Left lung (tissue), 10 donors: Measurements from ENCODE around the gene GREB1. TPM values are rescaled to one million over a fixed set of nuclear protein-coding genes. Genes with fewer than 3 reads are reported as not detected.

Experiments
- ATAC-seq: fragments of 200-7000 bp; cut with Tn5 transposase; one replicate; pipeline ENCODE4 v1.9.1; 2020; ENCODE audit warnings: moderate library complexity
- DNase-seq, 4 donors: peaks; one replicate each; pipeline ENCODE4 v3.0.0-alpha.2; 2013 to 2020
- H3K27ac ChIP-seq, 2 donors: fragments of 200-600 bp; sonication (generic) in 1 of 2; one replicate each; pipeline versions ENCODE4 v1.5.0 to v1.8.0; 2020 to 2021
- H3K27me3 ChIP-seq, 2 donors: fragments of 200-600 bp; sonication (generic) in 1 of 2; one replicate each; pipeline versions ENCODE4 v1.5.0 to v1.8.0; 2020 to 2021
- H3K36me3 ChIP-seq, 2 donors: fragments of 200-600 bp; sonication (generic) in 1 of 2; one replicate each; pipeline versions ENCODE4 v1.5.0 to v1.8.0; 2020 to 2021
- H3K4me1 ChIP-seq, 2 donors: fragments of 200-600 bp; one replicate each; pipeline ENCODE4 v1.8.0; 2021
- H3K4me3 ChIP-seq, 2 donors: fragments of 200-600 bp; sonication (generic) in 1 of 2; one replicate each; pipeline versions ENCODE4 v1.5.0 to v1.8.0; 2020 to 2021; ENCODE audit warnings: mild to moderate bottlenecking in 1 of 2
- H3K9me3 ChIP-seq, 2 donors: fragments of 200-600 bp; sonication (generic) in 1 of 2; one replicate each; pipeline versions ENCODE4 v1.5.0 to v1.8.0; 2020 to 2021
- intact Hi-C, 2 donors: fragments of 100-400 bp; cut with DNase I; formaldehyde crosslinking; loops; one replicate each; pipeline versions ENCODE4 v1.11.2 to v1.14.2; 2022
- polyA plus RNA-seq, 6 donors: library from polyadenylated mRNA; unstranded; fragments of 120-200 nt; gene quantifications; one replicate each; pipeline ENCODE4 v1.2.1, GENCODE V29; 2013; ENCODE audit not compliant: insufficient read length in 6 of 6
- total RNA-seq, 2 donors: library from RNA; stranded (reverse); fragmentation: NEBNext Ultra II Directional; extraction: Animal tissue kit (Norgen Biotek cat#: 25700); gene quantifications; one replicate each; pipeline ENCODE4 v1.2.1, GENCODE V29; 2021
- TF ChIP-seq, protein P1 (sequence below), 2 donors: fragments of 200-600 bp; sonication (generic) in 1 of 2; IDR thresholded peaks; one replicate each; pipeline versions ENCODE4 v1.5.0 to v1.8.0; 2021; ENCODE audit warnings: antibody characterized with exemption in 2 of 2
- donor health status: DM: no; HTN: yes; CAD: no.
- donor health status: DM: no; HTN: no; CAD: no.

The GREB1 gene
- total and polyA plus RNA-seq, 8 donors, result 1.6 to 19.1 (median 12.7) TPM

DNA sequence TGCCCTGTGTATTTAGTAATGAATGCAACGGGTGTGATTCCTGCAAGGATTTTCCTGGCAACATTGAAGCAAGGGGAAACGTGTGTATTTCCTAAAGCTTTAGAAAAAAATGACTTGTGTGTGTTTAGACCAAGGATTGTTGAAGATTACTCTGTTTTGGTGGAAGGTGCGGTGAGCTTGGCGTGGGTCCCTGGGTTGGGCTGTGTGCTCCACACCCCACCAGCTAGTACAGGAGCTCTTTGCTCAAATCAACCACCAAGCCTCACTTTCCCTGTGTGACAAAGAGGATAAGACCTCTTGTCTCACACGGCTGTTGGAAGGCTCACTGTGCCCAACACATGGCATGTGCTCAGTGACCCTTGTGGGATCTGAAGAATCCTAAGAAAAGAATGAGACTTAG is 21.4 kb upstream of the GREB1 start:
- ATAC-seq (no peak), DNase-seq (no peak)
- TF ChIP-seq, protein P1, sequence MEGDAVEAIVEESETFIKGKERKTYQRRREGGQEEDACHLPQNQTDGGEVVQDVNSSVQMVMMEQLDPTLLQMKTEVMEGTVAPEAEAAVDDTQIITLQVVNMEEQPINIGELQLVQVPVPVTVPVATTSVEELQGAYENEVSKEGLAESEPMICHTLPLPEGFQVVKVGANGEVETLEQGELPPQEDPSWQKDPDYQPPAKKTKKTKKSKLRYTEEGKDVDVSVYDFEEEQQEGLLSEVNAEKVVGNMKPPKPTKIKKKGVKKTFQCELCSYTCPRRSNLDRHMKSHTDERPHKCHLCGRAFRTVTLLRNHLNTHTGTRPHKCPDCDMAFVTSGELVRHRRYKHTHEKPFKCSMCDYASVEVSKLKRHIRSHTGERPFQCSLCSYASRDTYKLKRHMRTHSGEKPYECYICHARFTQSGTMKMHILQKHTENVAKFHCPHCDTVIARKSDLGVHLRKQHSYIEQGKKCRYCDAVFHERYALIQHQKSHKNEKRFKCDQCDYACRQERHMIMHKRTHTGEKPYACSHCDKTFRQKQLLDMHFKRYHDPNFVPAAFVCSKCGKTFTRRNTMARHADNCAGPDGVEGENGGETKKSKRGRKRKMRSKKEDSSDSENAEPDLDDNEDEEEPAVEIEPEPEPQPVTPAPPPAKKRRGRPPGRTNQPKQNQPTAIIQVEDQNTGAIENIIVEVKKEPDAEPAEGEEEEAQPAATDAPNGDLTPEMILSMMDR (IDR thresholded peaks at IDR 0.05), result no peak
- intact Hi-C loops, result no loop called here
- Histone ChIP-seq H3K4me1 (no peaks in the 10 kb centered on the region), H3K27me3 (no peaks in the 10 kb centered on the region), H3K4me3 (no peak overlapping the region), H3K9me3 (no peaks in the 10 kb centered on the region), H3K36me3 (no peaks in the 10 kb centered on the region), H3K27ac (no peak overlapping the region)

DNA sequence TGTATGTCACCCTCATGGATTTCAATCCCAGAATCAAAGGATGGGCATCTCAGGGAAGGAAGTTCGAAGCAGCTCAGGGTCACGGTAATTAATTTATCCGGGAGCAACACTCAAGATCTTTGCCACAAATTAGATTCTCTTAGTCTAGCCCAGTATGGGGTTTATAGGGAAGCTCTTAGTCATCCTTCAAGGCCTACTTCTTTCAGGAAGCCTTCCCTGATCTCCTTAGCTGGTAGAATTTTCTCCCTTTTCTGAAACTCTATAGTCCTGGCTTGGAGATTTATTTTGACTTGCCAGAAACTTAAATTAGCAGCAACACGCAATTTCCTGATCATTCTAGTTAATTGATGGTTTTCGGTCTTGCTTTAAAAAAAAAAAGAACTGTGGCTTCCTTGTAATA is 20.5 kb upstream of the GREB1 start:
- Histone ChIP-seq H3K9me3 (no peaks in the 10 kb centered on the region), H3K27me3 (no peaks in the 10 kb centered on the region), H3K4me3 (no peak overlapping the region), H3K36me3 (no peaks in the 10 kb centered on the region), H3K27ac (no peak overlapping the region), H3K4me1 (no peaks in the 10 kb centered on the region)
- intact Hi-C loops, result no loop called here
- no peak for DNase-seq
- TF ChIP-seq, protein P1 (IDR thresholded peaks at IDR 0.05), result no peak
- no peak for ATAC-seq

DNA sequence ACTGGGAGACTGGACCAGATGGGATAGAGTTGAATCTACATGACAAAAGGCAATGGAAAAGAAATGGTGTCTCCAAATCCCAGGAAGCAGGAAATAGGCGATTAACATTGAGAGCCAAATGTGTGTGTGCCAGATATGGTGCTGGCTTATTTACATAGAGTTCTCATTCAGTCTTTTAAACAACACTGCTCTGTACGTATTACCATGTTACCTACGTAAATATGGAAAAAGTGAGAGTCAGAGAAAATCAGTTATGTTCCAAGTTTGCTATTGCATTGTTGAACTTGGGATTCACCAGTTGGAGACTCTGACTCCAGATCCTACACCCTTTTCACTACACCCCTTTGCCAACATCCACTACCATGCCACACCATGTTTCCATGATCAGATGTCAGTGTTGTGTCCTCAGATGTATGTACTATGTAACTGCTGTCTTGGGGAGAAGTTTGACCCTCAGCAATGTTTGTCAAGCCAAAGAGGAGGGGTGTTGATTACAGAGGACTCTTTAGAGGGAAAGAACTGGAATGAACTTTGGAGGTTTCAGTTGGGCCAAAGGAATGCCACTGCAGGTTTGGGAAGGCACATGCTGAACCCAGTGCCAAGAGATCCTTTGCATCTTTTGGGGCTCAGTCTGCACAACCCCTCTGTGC is 19.6 kb upstream of the GREB1 start:
- DNase-seq, result no peak
- H3K9me3 ChIP-seq, result no peaks in the 10 kb centered on the region
- intact Hi-C loops, result no loop called here
- H3K27ac ChIP-seq, result no peak overlapping the region
- H3K4me3 ChIP-seq, result no peak overlapping the region
- no peaks in the 10 kb centered on the region for H3K36me3 ChIP-seq
- TF ChIP-seq, protein P1 (IDR thresholded peaks at IDR 0.05), result no peak
- no peaks in the 10 kb centered on the region for H3K27me3 ChIP-seq
- no peaks in the 10 kb centered on the region for H3K4me1 ChIP-seq
- ATAC-seq, result no peak

DNA sequence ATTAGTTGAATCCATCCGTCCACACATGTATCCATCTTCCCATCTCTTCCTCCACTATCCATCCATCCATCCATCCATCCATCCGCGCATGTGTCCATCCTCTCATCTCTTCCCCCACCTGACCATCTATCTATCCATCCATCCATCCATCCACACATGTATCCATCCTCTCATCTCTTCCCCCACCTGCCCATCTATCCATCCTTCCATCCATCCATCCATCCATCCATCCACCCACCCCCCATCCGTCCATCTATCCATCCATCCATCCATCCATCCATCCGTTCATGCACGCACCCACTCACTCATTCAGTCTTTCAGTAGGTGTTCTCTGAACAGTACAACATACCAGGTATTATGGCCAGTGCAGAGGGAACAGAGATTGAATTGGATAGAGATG is 18.9 kb upstream of the GREB1 start:
- H3K27ac ChIP-seq, result no peak overlapping the region
- H3K4me3 ChIP-seq, result no peak overlapping the region
- no peaks in the 10 kb centered on the region for H3K9me3 ChIP-seq
- no peaks in the 10 kb centered on the region for H3K4me1 ChIP-seq
- intact Hi-C loops, result no loop called here
- no peaks in the 10 kb centered on the region for H3K36me3 ChIP-seq
- no peaks in the 10 kb centered on the region for H3K27me3 ChIP-seq
- TF ChIP-seq, protein P1 (IDR thresholded peaks at IDR 0.05), result no peak
- DNase-seq, result no peak
- no peak for ATAC-seq

DNA sequence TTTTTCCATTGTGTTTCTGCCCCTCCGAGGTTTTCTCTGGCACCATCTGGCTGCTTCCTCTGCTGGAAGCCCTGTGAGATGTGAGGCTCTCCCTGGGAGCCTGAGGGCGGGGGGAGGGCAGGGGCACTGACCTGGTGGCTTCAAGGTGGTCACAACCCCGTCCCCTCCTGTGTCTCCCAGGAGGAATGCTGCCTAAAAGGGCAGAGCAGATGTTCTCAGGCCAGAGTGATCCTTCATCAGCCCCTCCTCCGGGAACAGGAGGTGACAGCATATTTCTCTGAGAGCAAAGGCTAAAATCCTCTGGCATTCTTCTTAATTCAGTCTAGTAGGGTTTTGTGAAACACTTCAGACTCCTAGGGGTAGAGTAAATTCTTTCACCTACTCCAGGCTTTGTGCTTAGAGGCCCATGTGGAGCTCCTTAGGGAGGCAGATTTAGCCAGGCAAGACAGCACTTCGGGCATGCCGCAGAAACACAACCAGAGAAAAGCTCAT is 18.3 kb upstream of the GREB1 start:
- H3K27ac ChIP-seq, result no peak overlapping the region
- intact Hi-C loops, result no loop called here
- H3K9me3 ChIP-seq, result no peaks in the 10 kb centered on the region
- no peak overlapping the region for H3K4me3 ChIP-seq
- TF ChIP-seq, protein P1 (IDR thresholded peaks at IDR 0.05), result no peak
- ATAC-seq (no peak), DNase-seq (no peak)
- no peaks in the 10 kb centered on the region for H3K4me1 ChIP-seq
- H3K36me3 ChIP-seq, result no peaks in the 10 kb centered on the region
- no peaks in the 10 kb centered on the region for H3K27me3 ChIP-seq
